GM18873 (cell line): ENCODE results near the gene TNFRSF6B.

Experiments used
- ATAC-seq: cut with Tn5 transposase; IDR thresholded peaks from one replicate; pipeline ENCODE4 v1.9.1; 2021; ENCODE audit warnings: mild to moderate bottlenecking, moderate library complexity, moderate number of reproducible peaks; ENCODE audit not compliant: unreplicated experiment, low FRiP score

Gene TNFRSF6B

DNA sequence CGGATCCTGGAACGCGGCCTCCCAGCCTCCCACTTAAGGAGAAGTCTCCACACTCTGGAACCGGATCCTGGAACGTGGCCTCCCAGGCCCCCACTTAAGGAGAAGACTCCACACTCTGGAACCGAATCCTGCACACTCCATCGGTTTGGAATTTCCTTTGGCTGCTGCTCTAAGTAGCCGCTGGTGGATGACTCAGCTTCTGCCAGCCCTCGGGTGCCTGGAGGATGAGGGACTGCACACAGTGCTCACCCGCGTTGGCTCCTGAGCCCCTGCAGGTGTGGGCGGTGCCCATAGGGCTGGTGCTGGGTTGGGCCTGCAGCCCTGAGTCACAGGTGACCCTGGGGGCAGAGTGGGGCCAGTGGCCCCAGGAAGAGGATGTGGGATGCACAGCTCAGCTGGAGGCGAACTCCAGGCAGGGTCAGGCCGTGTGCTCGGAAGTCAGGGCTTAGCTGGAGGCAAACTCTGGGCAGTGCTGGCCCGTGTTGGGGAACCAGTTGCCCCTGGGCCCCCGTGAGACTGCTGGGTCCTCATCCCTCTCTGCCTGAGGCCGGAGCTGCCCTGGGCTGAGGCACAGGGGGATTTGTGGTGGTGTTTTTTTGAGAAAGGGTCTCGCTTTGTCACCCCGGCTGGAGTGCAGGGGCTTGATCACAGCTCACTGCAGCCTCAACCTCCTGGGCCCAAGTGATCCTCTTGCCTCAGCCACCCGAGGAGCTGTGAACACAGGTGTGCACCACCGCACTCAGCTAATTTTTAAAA is 13.9 kb upstream of the TNFRSF6B start:
- no peak for ATAC-seq

GRCh38 chr20:63685269-63686026 is 11.0 kb upstream of the TNFRSF6B start:
- no peak for ATAC-seq

DNA sequence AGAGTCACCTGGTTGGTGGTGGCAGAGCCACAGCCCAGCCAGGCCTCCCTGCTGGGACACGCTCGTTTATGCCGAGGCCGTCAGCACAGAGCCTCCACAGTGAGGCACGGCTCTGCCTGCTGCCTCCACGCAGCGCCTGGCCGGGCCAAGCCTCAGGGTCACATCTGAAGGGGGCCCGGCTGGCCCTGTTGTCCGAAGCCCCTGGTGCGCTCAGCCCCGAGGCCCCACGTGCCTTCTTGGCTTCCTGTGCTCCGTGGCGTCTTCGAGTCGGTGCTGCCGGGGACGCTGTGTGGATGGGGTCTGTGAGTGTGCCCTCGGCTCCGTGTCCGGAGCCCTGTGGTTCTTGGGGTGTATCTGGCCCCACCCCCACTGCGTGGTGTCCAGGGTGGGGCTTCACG is 10.4 kb upstream of the TNFRSF6B start:
- ATAC-seq = no peak

- ATAC-seq = no peak
Observed at GRCh38 chr20:63686492-63687321, 9.7 kb upstream of the TNFRSF6B start.

DNA sequence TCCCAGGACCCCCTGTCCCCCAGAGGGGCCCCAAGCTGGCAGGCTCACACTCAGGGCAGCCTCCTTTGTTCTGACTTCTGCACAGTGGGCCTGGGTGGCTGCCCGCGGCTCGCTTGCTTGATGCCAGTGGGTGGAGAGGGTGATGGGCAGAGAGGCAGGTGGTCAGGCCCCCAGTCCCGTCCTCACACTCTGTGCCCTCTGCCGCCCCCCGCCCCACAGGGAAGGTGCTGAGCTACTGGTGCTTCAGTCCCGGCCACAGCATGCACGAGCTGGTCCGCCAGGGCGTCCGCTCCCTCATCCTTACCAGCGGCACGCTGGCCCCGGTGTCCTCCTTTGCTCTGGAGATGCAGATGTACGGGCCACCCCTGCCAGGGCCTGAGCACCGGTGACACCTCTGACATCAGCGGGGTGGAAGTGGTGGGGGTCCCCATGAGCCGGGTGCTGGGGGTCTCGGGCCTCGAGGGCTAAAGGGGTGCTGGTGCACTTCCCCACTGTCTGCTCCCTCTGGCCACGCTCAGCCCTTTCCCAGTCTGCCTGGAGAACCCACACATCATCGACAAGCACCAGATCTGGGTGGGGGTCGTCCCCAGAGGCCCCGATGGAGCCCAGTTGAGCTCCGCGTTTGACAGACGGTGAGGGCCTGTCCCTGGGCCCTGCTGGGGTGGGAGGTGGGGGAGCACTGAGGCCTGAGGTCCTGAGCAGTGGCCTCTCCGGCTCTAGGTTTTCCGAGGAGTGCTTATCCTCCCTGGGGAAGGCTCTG is 8.9 kb upstream of the TNFRSF6B start:
- no peak for ATAC-seq

DNA sequence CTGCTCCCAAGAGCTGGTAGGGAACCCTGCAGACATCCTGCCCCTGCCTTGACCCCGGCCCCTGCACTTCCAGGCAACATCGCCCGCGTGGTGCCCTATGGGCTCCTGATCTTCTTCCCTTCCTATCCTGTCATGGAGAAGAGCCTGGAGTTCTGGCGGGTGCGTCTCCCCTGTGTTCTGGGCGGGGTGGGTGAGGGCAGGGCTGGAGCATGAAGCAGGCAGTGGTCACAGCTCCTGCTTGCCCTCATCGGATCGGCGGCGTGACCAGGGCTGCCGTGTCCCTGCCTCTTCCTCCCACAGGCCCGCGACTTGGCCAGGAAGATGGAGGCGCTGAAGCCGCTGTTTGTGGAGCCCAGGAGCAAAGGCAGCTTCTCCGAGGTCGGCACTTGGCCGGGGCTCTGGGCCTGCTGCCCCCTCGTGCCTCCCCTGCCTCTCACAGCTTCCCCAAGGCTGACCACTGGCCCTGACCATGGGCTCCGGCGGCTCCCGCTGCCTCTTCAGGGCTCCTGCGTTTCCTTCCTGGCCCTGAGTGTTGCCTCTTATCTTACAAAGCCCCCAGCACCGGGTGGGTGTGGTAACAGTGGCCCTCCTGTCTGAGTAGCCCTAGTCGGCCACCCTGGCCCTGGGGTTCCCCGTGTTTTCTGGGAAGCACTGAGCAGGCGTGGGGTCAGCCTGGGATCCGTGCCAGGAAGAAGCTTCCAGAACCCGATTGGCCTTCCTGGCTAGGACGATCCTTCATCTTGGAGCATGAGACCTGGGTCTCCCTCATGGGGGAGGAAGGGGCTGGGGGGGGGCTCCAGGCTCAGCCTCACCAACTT is 8.0 kb upstream of the TNFRSF6B start:
- no peak for ATAC-seq

DNA sequence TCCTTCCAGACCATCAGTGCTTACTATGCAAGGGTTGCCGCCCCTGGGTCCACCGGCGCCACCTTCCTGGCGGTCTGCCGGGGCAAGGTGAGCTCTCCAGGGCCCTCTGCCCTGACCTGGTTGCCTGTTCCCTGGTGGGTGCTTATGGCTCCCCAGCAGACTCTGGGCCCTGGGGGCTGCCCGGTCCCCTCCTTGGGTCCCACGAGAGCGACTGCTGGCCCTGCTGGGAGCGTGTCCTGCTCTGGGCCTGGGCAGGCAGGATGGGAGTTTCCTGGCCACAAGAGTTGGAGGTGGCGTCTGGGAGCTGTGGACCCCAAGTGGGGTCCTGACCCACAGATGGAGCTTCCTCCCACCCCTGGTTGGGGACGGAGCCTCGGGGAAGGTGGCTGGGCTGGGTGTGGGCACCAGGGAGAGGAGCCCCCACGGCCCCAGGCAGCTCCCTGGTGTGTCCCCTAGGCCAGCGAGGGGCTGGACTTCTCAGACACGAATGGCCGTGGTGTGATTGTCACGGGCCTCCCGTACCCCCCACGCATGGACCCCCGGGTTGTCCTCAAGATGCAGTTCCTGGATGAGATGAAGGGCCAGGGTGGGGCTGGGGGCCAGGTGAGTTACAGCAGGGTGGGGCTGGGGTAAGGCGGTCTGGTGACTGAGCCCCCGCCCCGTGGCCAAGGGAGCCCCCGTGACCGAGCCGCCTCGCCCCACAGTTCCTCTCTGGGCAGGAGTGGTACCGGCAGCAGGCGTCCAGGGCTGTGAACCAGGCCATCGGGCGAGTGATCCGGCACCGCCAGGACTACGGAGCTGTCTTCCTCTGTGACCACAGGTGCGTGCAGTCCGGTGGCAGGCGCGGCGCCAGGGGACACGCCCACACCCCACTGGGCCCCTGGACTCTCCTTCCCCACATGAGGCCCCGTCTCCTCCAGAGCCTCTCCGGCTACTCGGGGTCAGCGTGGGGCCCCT is 7.1 kb upstream of the TNFRSF6B start:
- no peak for ATAC-seq

DNA sequence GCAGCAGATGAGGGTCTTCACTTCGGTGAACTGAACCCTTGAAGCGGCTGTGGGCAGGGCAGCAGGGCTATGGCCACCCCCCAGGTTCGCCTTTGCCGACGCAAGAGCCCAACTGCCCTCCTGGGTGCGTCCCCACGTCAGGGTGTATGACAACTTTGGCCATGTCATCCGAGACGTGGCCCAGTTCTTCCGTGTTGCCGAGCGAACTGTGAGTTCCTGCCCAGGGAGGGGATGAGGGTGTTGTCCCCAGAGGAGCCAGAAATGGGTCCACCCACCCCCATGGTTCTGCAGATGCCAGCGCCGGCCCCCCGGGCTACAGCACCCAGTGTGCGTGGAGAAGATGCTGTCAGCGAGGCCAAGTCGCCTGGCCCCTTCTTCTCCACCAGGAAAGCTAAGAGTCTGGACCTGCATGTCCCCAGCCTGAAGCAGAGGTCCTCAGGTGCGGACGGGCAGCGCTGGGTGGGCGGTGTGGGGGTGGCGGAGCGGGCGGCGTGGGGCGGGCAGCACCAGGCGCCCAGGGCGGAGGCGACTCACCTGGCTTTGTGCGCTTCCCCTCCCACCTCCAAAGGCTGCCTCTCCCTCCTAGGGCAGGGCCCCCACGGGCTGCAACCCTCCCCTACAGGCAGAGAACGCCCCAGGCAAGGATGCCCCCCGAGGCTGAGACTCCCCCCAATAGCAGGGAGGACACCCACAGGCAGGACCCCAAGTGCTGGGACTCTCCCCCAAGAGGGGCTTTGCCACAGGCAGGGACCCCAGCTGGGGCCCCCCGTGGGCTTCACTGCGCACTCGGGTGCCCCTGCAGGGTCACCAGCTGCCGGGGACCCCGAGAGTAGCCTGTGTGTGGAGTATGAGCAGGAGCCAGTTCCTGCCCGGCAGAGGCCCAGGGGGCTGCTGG is 6.2 kb upstream of the TNFRSF6B start:
- ATAC-seq = no peak

DNA sequence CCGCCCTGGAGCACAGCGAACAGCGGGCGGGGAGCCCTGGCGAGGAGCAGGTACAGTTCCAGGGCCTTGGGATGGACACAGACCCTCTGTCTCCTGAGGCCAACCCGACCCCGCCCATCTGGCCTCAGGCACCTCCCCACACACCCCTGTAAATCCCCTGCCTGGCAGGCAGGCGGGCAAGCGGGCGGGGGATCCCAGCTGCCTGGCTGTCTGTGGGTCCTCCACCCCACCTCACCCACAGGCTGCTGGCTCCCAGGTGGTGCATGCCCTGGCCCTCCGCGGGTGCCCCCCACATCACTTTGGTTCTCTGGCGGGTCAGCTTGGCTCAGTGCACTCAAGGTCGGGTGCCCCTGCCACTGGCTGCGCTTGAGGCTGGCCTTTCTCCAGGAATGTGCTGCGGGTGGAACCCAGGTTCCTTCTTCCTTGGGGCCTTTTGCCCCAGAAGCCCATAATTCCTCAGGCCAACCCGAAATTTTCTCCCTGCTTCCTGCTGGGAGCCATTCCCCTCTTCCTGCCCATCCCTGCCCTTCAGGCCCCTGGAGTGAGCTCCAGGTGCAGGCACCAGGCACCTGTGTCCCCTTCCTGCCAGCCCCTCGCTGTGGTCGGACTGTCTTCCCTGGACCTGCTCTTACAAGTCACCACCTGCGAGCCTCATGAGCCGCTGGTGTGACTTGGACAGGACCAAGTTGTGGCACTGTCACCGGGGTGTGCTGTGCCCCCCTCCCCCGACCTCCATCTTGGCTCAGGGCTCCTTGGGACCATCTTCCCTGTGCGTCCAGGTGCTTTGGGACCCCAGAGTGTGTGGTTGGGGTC is 5.3 kb upstream of the TNFRSF6B start:
- no peak for ATAC-seq

- no peak for ATAC-seq
Observed at GRCh38 chr20:63691711-63692435, 4.6 kb upstream of the TNFRSF6B start.

DNA sequence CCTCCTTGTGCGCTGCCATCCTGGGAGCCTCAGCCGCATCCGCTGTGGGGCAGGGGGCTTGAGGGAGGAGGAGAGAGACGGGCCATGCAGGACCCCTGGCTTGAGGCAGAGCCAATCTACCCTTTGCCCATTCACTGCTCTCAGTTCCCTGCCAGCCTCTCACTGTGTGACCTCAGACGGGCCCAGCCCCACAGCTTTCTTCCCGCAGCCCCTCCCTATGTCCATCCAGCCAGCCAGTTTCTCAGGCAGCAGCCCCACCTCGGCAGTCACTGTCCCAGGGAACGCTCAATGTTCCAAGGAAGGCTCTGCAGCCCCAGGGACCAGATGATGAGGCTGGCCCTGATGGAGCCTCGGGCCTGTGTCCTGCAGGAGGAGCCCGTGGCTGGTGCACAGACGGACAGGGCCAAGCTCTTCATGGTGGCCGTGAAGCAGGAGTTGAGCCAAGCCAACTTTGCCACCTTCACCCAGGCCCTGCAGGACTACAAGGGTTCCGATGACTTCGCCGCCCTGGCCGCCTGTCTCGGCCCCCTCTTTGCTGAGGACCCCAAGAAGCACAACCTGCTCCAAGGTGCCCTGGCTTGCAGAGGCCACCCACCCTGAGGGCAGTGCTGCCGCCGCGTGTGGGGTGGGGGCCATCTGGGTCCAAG is 3.9 kb upstream of the TNFRSF6B start:
- ATAC-seq = no peak

- no peak for ATAC-seq
Observed at GRCh38 chr20:63693083-63693732, 3.2 kb upstream of the TNFRSF6B start.

- ATAC-seq = no peak
Observed at GRCh38 chr20:63693733-63694583, 2.5 kb upstream of the TNFRSF6B start.
